Testis (tissue), 2 donors: ENCODE data around the gene REX1BD.

Experiments used
- CTCF ChIP-seq, 3 experiments: fragments of 450-650 bp in 2 of 3; fragments of 200-600 bp in 1 of 3; sonication (generic) in 1 of 3; IDR thresholded peaks; one replicate each; pipeline ENCODE4 v1.5.1; 2016 to 2019; ENCODE audit warnings: antibody characterized with exemption in 3 of 3, mild to moderate bottlenecking in 2 of 3, moderate library complexity in 1 of 3
- POLR2A ChIP-seq: fragments of 450-650 bp; IDR thresholded peaks from one replicate; pipeline ENCODE4 v1.6.1; 2017; ENCODE audit warnings: antibody characterized with exemption, mild to moderate bottlenecking, moderate library complexity

- TF ChIP-seq CTCF (IDR thresholded peaks at IDR 0.05) (no peak), POLR2A (no peak)
Measured at GRCh38 chr19:18617562-18617961, 29.0 kb downstream of the REX1BD start.
